ENCODE data around the gene PYCARD. TPM values are rescaled to one million over a fixed set of nuclear protein-coding genes. Genes with fewer than 3 reads are reported as not detected.
A peak's percentile ranks its signal among the peaks of the same experiment; 100 is the strongest.

The PYCARD gene
- polyA plus RNA-seq, 1 donor from 2014 or later, result 130 TPM

GRCh38 chr16:31221357-31222160 lies 19.0 kb upstream of the PYCARD start:
- Mint-ChIP-seq H3K4me3 (no peak overlapping the region), H3K9me3 (no peaks in the 10 kb centered on the region), H3K27ac (no peak overlapping the region), H3K4me1 (peaks cover 0 to 9% (median 4%) of the 10 kb centered on the region in 3 donors), H3K27me3 (peaks cover 23% of the 10 kb centered on the region), H3K36me3 (no peaks in the 10 kb centered on the region)

GRCh38 chr16:31219154-31219741 lies 16.7 kb upstream of the PYCARD start:
- H3K36me3 Mint-ChIP-seq, result no peaks in the 10 kb centered on the region
- no peaks in the 10 kb centered on the region for H3K9me3 Mint-ChIP-seq
- H3K27ac Mint-ChIP-seq, result no peak overlapping the region
- H3K4me1 Mint-ChIP-seq, result peaks cover 6 to 16% (median 9%) of the 10 kb centered on the region in 3 donors
- no peak overlapping the region for H3K4me3 Mint-ChIP-seq
- peaks cover 30% of the 10 kb centered on the region for H3K27me3 Mint-ChIP-seq

GRCh38 chr16:31217136-31217530 lies 14.6 kb upstream of the PYCARD start:
- H3K4me3 Mint-ChIP-seq, result peak overlapping the region; percentile 70 to 92 (median 76)
- no peaks in the 10 kb centered on the region for H3K36me3 Mint-ChIP-seq
- H3K4me1 Mint-ChIP-seq, result peaks cover 6 to 16% (median 15%) of the 10 kb centered on the region in 3 donors
- no peaks in the 10 kb centered on the region for H3K9me3 Mint-ChIP-seq
- peaks cover 32% of the 10 kb centered on the region for H3K27me3 Mint-ChIP-seq
- H3K27ac Mint-ChIP-seq, result no peak overlapping the region

GRCh38 chr16:31216422-31217135 lies 14.0 kb upstream of the PYCARD start, which contains the start of gene PYDC1:
PYDC1 (minus strand) TSS chr16:31217135; CDS start chr16:31217028, 107 bp downstream.
- Mint-ChIP-seq H3K27me3 (peaks cover 32% of the 10 kb centered on the region), H3K36me3 (no peaks in the 10 kb centered on the region), H3K4me3 (peak within 1 kb of the TSS; percentile 70 to 92 (median 76)), H3K9me3 (no peaks in the 10 kb centered on the region), H3K27ac (peak within 1 kb of the TSS in 2 of 3 donors; percentile 2 to 25), H3K4me1 (peaks cover 8 to 21% (median 19%) of the 10 kb centered on the region in 3 donors)

- H3K27me3 Mint-ChIP-seq, result peaks cover 32% of the 10 kb centered on the region
- peaks cover 9 to 23% (median 20%) of the 10 kb centered on the region in 3 donors for H3K4me1 Mint-ChIP-seq
- no peaks in the 10 kb centered on the region for H3K36me3 Mint-ChIP-seq
- peak overlapping the region; percentile 70 to 92 (median 76) for H3K4me3 Mint-ChIP-seq
- peak overlapping the region in 2 of 3 donors; percentile 25 to 81 for H3K27ac Mint-ChIP-seq
- no peaks in the 10 kb centered on the region for H3K9me3 Mint-ChIP-seq
Observed at GRCh38 chr16:31215287-31216162, 13.0 kb upstream of the PYCARD start.

GRCh38 chr16:31214708-31215286 lies 12.2 kb upstream of the PYCARD start:
- Mint-ChIP-seq H3K9me3 (no peaks in the 10 kb centered on the region), H3K4me3 (peak overlapping the region; percentile 70 to 92 (median 76)), H3K27me3 (peaks cover 32% of the 10 kb centered on the region), H3K4me1 (peaks cover 9 to 23% (median 20%) of the 10 kb centered on the region in 3 donors), H3K27ac (no peak overlapping the region), H3K36me3 (no peaks in the 10 kb centered on the region)

GRCh38 chr16:31213877-31214707 lies 11.5 kb upstream of the PYCARD start, which contains the start of gene TRIM72:
TRIM72 (plus strand) TSS chr16:31214119; CDS start chr16:31214739, 620 bp downstream.
- Mint-ChIP-seq H3K9me3 (no peaks in the 10 kb centered on the region), H3K4me1 (peaks cover 9 to 23% (median 20%) of the 10 kb centered on the region in 3 donors), H3K4me3 (peak within 1 kb of the TSS; percentile 70 to 92 (median 76)), H3K36me3 (no peaks in the 10 kb centered on the region), H3K27me3 (peaks cover 30% of the 10 kb centered on the region), H3K27ac (no peak within 1 kb of the TSS)

GRCh38 chr16:31213342-31213741 lies 10.8 kb upstream of the PYCARD start:
- Mint-ChIP-seq H3K27me3 (peaks cover 25% of the 10 kb centered on the region), H3K9me3 (no peaks in the 10 kb centered on the region), H3K4me3 (peak overlapping the region in 3 of 4 donors; percentile 37 to 66 (median 60)), H3K4me1 (peaks cover 9 to 23% (median 20%) of the 10 kb centered on the region in 3 donors), H3K36me3 (no peaks in the 10 kb centered on the region), H3K27ac (no peak overlapping the region)

- peaks cover 3% of the 10 kb centered on the region for H3K36me3 Mint-ChIP-seq
- H3K4me1 Mint-ChIP-seq, result peaks cover 22 to 34% (median 23%) of the 10 kb centered on the region in 3 donors
- no peaks in the 10 kb centered on the region for H3K27me3 Mint-ChIP-seq
- H3K4me3 Mint-ChIP-seq, result peak overlapping the region in 1 of 4 donors; percentile 30
- no peak overlapping the region for H3K27ac Mint-ChIP-seq
- H3K9me3 Mint-ChIP-seq, result no peaks in the 10 kb centered on the region
Observed at GRCh38 chr16:31206776-31207175, 4.2 kb upstream of the PYCARD start.

- Mint-ChIP-seq H3K36me3 (peaks cover 3% of the 10 kb centered on the region), H3K4me1 (peaks cover 29 to 44% (median 31%) of the 10 kb centered on the region in 3 donors), H3K27me3 (no peaks in the 10 kb centered on the region), H3K9me3 (no peaks in the 10 kb centered on the region), H3K27ac (peak overlapping the region; percentile 63 to 89 (median 81)), H3K4me3 (peak overlapping the region; percentile 51 to 97 (median 82))
Observed at GRCh38 chr16:31204871-31205666, 2.5 kb upstream of the PYCARD start.

- Mint-ChIP-seq H3K36me3 (peaks cover 3% of the 10 kb centered on the region), H3K9me3 (no peaks in the 10 kb centered on the region), H3K27ac (peak overlapping the region; percentile 89 to 95 (median 92)), H3K4me1 (peaks cover 39 to 44% (median 40%) of the 10 kb centered on the region in 3 donors), H3K4me3 (peak overlapping the region; percentile 92 to 97 (median 97)), H3K27me3 (no peaks in the 10 kb centered on the region)
Observed at GRCh38 chr16:31201582-31202413, 762 bp downstream of the PYCARD start.

Measured in IgD-negative memory B cell (primary cell).